ENCODE results near the gene HOXD1.

GRCh38 chr2:176171351-176172006 is 17.0 kb upstream of the HOXD1 start:
- TF ChIP-seq CTCF (conservative IDR thresholded peaks at IDR 0.05 in 1 of 2, IDR thresholded peaks at IDR 0.05 in 1 of 2; ENCODE audit: extremely low read depth in 1 of 2, insufficient read depth in 1 of 2, low read depth in 1 of 2, low read length in 2 of 2) (no peak), EZH2 (IDR thresholded peaks at IDR 0.05; ENCODE audit: borderline replicate concordance, low read length) (no peak)
